GM10248 (cell line): ENCODE measurements around the gene CHMP4B.

Experiments
- CTCF ChIA-PET: fragments of 300-600 bp; sonication (Branson Sonifier 250); formaldehyde crosslinking; extraction: SDS; loops from one replicate; lab custom pipeline; 2021; ENCODE audit warnings: antibody characterized with exemption; lab: Yijun Ruan, JAX
- POLR2A ChIA-PET: fragments of 350-650 bp; sonication (Branson Sonifier 250); formaldehyde crosslinking; extraction: SDS; loops from one replicate; lab custom pipeline; 2020; ENCODE audit warnings: antibody characterized with exemption; lab: Yijun Ruan, JAX
- DNase-seq: peaks from one replicate; pipeline ENCODE4 v3.0.0; 2012; ENCODE audit errors: extremely low spot score
- CTCF ChIP-seq: IDR thresholded peaks from 2 replicates; pipeline ENCODE4 v1.5.1; 2012; ENCODE audit warnings: mild to moderate bottlenecking, low read depth; ENCODE audit errors: extremely low read depth, missing control alignments, control extremely low read depth

The CHMP4B gene

DNA sequence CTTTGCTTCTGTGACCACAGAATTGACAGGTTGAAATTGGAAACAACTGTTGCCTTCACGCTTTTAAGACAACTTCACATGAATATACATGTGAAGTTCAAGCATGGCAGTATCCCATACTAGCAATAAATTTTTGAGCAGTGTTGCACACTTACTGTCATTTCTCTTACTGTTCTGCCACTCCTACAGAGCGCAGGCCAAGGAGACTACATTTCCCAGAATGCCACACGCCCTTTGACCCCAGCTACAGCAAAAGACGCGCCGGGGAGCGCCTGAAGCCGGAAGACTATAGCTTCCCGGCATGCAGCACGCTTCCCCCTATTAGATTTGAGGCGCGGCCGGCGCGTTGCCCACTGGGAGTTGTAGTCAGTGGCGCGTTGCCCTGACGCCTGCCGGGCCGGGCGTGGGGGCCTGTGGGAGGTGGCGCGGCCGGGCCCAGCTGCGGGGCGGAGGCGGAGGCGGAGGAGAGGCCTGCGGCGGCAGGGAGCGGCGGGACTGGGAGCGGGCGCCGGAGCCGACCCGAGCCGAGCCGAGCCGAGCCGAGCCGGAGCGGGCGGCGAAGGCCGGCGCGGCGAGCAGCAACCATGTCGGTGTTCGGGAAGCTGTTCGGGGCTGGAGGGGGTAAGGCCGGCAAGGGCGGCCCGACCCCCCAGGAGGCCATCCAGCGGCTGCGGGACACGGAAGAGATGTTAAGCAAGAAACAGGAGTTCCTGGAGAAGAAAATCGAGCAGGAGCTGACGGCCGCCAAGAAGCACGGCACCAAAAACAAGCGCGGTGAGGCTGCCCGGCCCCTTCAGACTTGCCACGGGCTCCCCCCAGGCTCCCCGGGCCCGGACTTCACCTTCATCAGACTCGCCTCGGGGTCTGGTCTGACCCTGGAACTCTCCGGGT is at the start of gene CHMP4B:
TSS of gene CHMP4B (plus strand) at position 464 of the 891 bp plus-strand sequence. CDS start at position 585, 121 bp downstream.
- ChIA-PET CTCF (interaction anchor here (1.0 to 3.7 kb wide), 8 partner anchors 12 to 351 kb away, joined by 3 to 19 read pairs (median 6); no protein-coding TSS in a partner anchor), POLR2A (interaction anchor here (1.3 kb wide), 1 partner anchor 10 kb away, joined by 6 read pairs; no protein-coding TSS in a partner anchor)
- TF ChIP-seq CTCF: no peak
- DNase-seq: peak; percentile 98

GRCh38 chr20:33761698-33762250 is 49.4 kb upstream of the CHMP4B start:
- POLR2A ChIA-PET: no interaction called here
- DNase-seq: no peak

DNA sequence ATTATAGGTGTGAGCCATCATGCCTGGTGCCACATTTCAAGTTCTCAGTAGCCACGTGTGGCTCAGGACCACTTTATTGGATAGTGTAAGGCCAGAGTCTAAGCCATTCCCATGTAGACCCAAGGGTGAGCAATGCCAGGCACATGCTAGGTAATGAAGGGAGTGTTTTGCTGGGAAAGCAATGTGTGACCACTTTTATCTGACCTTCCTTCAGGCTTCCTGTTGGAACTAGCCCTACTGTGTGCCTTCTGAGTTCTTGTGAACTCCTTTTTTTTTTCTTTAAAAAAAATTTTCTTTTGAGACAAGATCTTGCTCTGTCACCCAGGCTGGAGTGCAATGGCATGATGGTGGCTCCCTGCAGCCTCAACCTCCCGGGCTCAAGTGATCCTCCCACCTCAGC is 46.0 kb upstream of the CHMP4B start:
- DNase-seq: no peak
- CTCF ChIA-PET: no interaction called here
- POLR2A ChIA-PET: no interaction called here
- no peak for TF ChIP-seq CTCF

More at GRCh38 chr20:33761698-33762250, 49.4 kb upstream of the CHMP4B start:
- CTCF ChIA-PET: interaction anchor here (1.5 kb wide), 1 partner anchor 30 kb away, joined by 3 read pairs; no protein-coding TSS in a partner anchor
- TF ChIP-seq CTCF: no peak

GRCh38 chr20:33765592-33765991 is 45.6 kb upstream of the CHMP4B start:
- DNase-seq: no peak
- ChIA-PET CTCF (no interaction called here), POLR2A (no interaction called here)
- no peak for TF ChIP-seq CTCF

DNA sequence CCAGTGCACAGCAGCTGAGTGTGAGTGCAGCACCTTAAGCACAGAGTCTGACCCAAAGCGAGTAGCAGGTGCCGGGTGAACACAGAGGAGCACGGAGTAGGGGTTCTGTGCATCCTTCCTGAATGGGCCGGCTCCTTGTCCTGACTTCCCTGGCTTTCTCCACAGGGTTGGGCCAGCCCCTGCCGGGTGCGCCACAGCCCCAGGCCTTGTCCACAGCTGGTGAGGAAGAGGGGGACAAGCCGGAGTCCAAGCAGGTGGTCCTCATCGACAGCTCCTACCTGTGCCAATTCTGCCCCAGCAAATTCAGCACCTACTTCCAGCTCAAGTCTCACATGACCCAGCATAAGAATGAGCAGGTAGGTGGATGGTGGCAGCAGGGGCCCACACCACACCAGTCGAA is 44.5 kb upstream of the CHMP4B start:
- no peak for DNase-seq
- POLR2A ChIA-PET: no interaction called here
- no peak for TF ChIP-seq CTCF
- CTCF ChIA-PET: interaction anchor here (1.4 kb wide), 1 partner anchor 46 kb away, joined by 3 read pairs; the partner anchor contains the start of gene PXMP4

DNA sequence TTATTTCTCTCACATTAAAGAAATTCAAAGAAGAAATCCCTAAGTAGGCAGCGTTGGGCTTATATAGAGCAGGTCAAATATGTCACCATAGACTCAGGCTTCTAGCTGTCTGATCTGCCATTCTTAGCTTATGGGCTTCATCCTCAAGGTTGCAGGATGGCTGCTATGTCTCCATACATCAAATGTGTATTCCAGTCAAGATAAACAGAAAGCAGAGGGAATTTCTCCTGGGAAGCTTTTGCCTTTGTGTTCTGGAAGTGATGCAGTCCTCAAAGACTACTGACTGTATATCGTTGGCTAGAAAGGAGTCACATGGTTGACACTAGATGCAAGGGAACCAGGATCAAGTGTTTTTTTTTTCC is 43.4 kb upstream of the CHMP4B start:
- DNase-seq: no peak
- POLR2A ChIA-PET: no interaction called here
- CTCF ChIA-PET: interaction anchor here (0.7 to 1.4 kb wide), 3 partner anchors 15 to 77 kb away, joined by 3 read pairs; partner anchors contain the start of gene PXMP4
- no peak for TF ChIP-seq CTCF
